Medulla oblongata (tissue), 1 donor: ENCODE results near the gene RNF133.
"Not testable (repeated sequence)": the region's sequence is repeated elsewhere in the genome, so short reads cannot be mapped to it uniquely, and the experiment has no call there.

Experiments used
- DNase-seq: peaks from one replicate; pipeline ENCODE4 v3.0.0-alpha.2; 2015; ENCODE audit errors: extremely low spot score

Gene RNF133

DNA sequence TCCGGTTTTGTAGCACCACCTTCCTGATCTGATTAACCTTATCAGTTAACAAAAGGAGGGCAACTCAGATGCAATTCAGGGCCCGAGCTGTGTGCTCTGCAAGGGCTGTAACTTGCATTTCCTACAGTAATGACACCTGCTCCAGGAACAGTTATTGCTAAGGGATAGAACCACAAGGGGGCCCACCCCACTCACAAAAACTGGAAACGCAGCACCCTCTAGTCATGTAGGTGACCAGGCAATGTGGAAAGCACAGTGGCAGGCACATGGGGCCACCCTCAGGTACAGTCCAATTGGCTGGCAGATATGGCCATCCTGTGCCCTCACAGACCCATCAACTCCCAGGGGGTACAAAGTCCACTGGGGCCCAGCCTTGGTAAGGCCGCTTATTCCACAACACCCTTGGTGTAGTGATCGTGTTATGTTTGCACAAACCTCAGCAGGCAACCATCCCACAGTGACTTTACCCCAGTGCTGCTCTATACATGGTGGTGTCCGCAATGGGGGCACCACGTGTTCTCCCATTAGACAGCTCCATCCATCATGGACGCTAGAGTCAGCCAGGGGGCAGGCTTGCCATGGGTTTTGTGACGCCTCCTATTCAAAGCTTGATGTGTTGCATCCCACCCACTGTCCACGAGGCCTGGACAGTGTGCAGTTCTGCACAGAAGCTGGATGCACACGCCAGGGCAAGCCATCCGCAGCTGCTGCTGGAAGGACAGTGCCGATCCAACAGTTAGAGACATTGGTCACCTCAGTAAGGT is 9.4 kb downstream of the RNF133 start:
- DNase-seq: no peak

GRCh38 chr7:122688400-122688998 is 10.4 kb downstream of the RNF133 start:
- no peak for DNase-seq

DNA sequence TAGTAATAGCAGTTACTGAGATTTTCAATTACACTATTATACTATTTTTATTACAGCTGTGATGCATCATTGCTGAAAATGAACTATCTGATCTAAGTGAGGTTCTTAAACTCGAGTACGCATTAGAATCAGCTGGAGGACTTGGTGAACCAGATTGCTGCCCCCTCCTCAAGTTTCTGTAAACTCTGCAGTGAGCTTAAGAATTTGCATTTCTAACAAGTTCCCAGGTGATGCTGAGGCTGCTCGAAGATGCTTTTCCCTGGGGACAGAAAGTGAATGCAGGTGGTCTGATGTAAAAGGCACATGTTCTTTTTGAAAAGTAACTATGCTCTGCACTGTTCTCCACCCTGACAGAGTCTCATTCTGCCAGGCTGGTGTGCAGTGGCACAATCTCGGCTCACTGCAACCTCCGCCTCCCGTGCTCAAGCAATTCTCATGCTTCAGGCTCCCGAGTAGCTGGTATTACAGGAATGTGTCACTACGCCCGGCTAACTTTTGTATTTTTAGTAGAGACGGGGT is 12.5 kb downstream of the RNF133 start:
- no peak for DNase-seq

- no peak for DNase-seq
Measured at GRCh38 chr7:122684504-122684903, 14.4 kb downstream of the RNF133 start.

- no peak for DNase-seq
Measured at GRCh38 chr7:122682815-122683550, 15.9 kb downstream of the RNF133 start.

GRCh38 chr7:122681186-122681585 is 17.7 kb downstream of the RNF133 start:
- not testable (repeated sequence) for DNase-seq

DNA sequence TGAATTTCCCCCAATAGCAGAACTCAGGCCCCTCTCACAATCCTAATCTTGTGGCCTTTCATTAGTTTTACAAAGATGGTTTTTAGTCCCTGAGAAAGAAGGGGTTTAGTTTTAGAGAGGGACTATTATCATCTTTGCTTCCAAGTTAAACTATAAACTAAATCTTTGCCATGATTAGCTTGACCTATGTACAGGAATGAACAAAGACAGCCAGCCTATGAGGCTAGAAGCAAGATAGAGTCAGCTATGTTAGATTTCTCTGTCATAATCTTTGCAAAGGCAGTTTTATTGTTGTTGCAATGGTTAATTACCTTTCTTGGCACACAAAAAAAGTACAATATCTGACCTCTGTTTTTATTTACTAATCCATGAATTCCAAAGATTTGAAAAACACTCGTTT is 19.1 kb downstream of the RNF133 start:
- no peak for DNase-seq

DNA sequence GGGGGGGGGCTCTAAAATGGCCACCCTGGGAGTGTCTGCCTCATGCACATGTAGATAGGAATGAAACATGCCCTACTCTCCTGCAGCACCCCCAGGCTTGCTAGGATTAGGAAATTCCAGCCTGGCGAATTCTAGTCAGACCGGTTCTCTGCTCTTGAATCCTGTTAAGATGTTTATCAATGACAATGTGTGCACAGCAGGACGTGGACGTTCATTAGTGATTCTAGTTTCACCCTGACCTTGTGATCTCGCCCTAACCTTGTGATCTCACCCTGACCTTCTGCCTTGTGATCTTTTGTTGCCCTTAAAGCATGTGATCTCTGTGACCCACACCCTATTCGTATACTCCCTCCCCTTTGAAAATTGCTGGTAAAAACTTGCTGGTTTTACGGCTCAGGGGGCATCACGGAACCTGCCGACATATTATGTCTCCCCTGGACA is 19.6 kb downstream of the RNF133 start:
- not testable (repeated sequence) for DNase-seq

DNA sequence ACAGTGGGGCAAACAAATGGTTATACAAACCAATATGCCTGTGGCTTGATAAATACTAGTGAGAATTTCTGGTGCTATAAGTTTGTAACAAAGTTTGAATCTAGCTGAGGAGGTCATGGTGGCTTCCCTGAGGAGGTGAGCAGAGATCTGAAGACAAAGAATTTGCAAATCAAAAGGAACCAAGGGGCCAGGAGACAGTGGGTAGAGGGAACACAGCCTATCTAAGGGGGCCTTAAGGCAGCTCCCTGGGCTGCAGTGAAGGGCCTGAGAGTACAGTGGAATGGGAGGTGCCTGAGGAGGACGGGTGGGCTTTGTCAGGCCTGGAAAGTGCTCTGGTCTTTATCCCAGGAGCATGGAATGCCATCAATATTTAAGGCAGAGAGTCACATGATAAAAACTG is 21.8 kb downstream of the RNF133 start:
- no peak for DNase-seq

DNA sequence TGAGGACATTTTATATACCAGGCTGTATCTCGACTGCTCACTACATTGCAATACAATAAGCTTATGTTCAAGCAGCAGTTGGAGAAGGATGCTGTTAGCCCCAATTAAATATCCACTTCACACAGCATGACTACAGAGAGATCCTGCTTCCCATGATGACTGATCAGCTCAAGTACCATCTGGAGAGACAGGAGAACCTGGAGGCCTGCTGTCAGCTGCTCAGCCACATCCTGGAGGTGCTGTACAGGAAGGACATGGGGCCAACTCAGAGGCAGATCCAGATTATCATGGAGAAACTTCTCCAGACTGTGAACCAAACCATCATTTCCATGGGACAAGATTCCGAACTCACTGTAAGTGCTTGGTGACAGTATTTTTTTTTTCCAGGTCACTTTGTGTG is 22.5 kb downstream of the RNF133 start:
- DNase-seq: no peak

DNA sequence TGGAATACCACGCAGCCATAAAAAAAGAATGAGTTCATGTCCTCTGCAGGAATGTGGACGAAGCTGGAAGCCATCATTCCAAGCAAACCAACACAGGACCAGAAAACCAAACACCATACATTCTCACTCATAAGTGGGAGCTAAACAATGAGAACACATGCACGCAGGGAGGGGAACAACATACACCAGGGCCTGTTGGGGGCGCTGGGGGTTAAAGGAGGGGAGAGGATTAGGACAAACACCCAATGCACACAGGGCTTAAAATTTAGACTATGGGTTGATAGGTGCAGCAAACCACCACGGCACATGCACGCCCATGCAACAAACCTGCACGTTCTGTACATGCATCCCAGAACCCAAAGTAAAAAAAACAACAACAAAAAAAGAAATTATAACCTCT is 23.3 kb downstream of the RNF133 start:
- no peak for DNase-seq

- DNase-seq: no peak
Measured at GRCh38 chr7:122675011-122675410, 23.9 kb downstream of the RNF133 start.

- DNase-seq: no peak
Measured at GRCh38 chr7:122674502-122674901, 24.4 kb downstream of the RNF133 start.

DNA sequence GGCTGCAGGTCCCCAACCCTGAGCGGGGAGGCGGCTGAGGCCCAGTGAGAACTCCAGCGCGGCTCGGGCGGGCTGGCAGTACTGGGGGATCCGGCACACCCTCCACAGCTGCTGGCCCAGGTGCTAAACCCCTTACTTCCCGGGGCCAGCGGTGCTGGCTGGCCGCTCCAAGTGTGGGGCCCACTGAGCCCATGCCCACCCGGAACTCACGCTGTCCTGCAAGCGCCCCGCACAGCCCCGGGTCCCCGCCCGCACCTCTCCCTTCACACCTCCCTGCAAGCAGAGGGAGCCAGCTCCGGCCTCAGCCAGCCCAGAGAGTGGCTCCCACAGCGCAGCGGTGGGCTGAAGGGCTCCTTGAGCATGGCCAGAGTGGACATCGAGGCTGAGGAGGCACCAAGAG is 25.0 kb downstream of the RNF133 start:
- no peak for DNase-seq

GRCh38 chr7:122672536-122672935 is 26.4 kb downstream of the RNF133 start:
- no peak for DNase-seq

GRCh38 chr7:122663733-122664132 is 35.2 kb downstream of the RNF133 start:
- DNase-seq: no peak

GRCh38 chr7:122658856-122659255 is 40.1 kb downstream of the RNF133 start:
- no peak for DNase-seq

- DNase-seq: no peak
Measured at GRCh38 chr7:122653685-122654084, 45.2 kb downstream of the RNF133 start.

GRCh38 chr7:122652876-122653275 is 46.0 kb downstream of the RNF133 start:
- no peak for DNase-seq

DNA sequence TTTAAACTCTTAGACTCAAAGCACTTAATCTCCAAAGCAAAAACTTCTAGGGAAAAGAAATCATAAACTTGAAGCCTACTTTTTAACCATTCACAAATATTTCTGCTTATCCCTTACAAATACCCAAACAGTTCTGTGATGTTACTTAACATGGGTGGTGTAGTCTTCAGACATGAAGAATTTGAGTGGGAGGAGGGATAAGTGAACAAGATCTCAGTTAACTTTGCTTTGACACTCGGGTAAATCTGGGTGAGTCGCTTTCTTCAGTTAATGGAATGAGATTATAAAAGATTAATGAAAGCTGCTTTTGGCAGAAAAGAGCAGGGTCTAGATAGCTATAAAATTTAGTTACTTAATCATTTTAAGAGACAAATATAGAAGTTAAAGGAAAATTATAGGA is 47.5 kb downstream of the RNF133 start:
- DNase-seq: no peak
